CD14-positive monocyte (primary cell): ENCODE results near the gene PSMC1. TPM values are rescaled to one million over a fixed set of nuclear protein-coding genes. Genes with fewer than 3 reads are reported as not detected.

Experiments used
- DNase-seq, 3 donors: peaks; one replicate each; pipeline ENCODE4 v3.0.0-alpha.2; 2011 to 2022
- H2AFZ ChIP-seq: 2 replicates; pipeline ENCODE4 v1.6.0; 2012; ENCODE audit warnings: mild to moderate bottlenecking, low read depth, low read length, inconsistent platforms; ENCODE audit not compliant: insufficient read depth, poor library complexity, severe bottlenecking
- H3K27ac ChIP-seq, 2 donors: 1 replicate in 1 of 2; 2 replicates in 1 of 2; pipeline ENCODE4 v1.5.1; 2012 to 2013; ENCODE audit warnings: low read length in 2 of 2, control low read depth in 1 of 2, inconsistent platforms in 1 of 2, low read depth in 1 of 2, mild to moderate bottlenecking in 1 of 2
- H3K27me3 ChIP-seq, 2 donors: one replicate each; pipeline versions ENCODE4 v1.6.0 to v1.6.1; 2011 to 2013; ENCODE audit warnings: low read length in 2 of 2; ENCODE audit not compliant: control insufficient read depth in 2 of 2, insufficient read depth in 2 of 2
- H3K36me3 ChIP-seq, 2 donors: replicated peaks in 1 of 2; 1 replicate in 1 of 2; 2 replicates in 1 of 2; pipeline versions ENCODE4 v1.5.1 to v1.6.1; 2012 to 2013; ENCODE audit warnings: low read length in 2 of 2, control low read depth in 1 of 2, inconsistent platforms in 1 of 2, mild to moderate bottlenecking in 1 of 2; ENCODE audit not compliant: insufficient read depth in 2 of 2, control insufficient read depth in 1 of 2
- H3K4me1 ChIP-seq, 2 donors: 1 replicate in 1 of 2; 2 replicates in 1 of 2; pipeline versions ENCODE4 v1.5.1 to v1.6.1; 2012 to 2013; ENCODE audit warnings: low read length in 2 of 2, control low read depth in 1 of 2, inconsistent platforms in 1 of 2, mild to moderate bottlenecking in 1 of 2, moderate library complexity in 1 of 2; ENCODE audit not compliant: insufficient read depth in 2 of 2, control insufficient read depth in 1 of 2
- H3K4me2 ChIP-seq: replicated peaks from 2 replicates; pipeline ENCODE3; 2012; ENCODE audit warnings: low read length, moderate library complexity, mild to moderate bottlenecking; ENCODE audit not compliant: poor library complexity, severe bottlenecking; ENCODE audit errors: extremely low read depth
- H3K4me3 ChIP-seq, 3 experiments: fragments of 200-600 bp in 1 of 3; sonication (generic) in 1 of 3; replicated peaks in 1 of 3; 1 replicate in 2 of 3; 2 replicates in 1 of 3; pipeline ENCODE4 v1.5.1; 2011 to 2013; ENCODE audit warnings: low read length in 3 of 3, mild to moderate bottlenecking in 3 of 3, control low read depth in 2 of 3, low read depth in 2 of 3, inconsistent platforms in 1 of 3, moderate library complexity in 1 of 3
- H3K79me2 ChIP-seq: 2 replicates; pipeline ENCODE4 v1.6.0; 2012; ENCODE audit warnings: mild to moderate bottlenecking, control low read depth, inconsistent platforms, low read length, moderate library complexity; ENCODE audit not compliant: insufficient read depth
- H3K9ac ChIP-seq: 2 replicates; pipeline ENCODE4 v1.6.0; 2017; ENCODE audit warnings: low read length, mild to moderate bottlenecking; ENCODE audit not compliant: insufficient read depth, poor library complexity, severe bottlenecking
- H3K9me3 ChIP-seq, 2 donors: replicated peaks in 1 of 2; 1 replicate in 1 of 2; 2 replicates in 1 of 2; pipeline versions ENCODE4 v1.5.1 to v1.6.1; 2012 to 2013; ENCODE audit warnings: low read length in 2 of 2, control low read depth in 1 of 2; ENCODE audit not compliant: control insufficient read depth in 1 of 2, insufficient read depth in 1 of 2
- H4K20me1 ChIP-seq: 2 replicates; pipeline ENCODE4 v1.6.0; 2012; ENCODE audit warnings: mild to moderate bottlenecking, low read length, control low read depth, moderate library complexity; ENCODE audit not compliant: insufficient read depth
- H3K27ac Mint-ChIP-seq, 7 donors: one replicate each; pipeline ENCODE4 v1.8.0; 2020; ENCODE audit warnings: mild to moderate bottlenecking in 7 of 7, mixed read lengths in 7 of 7, moderate library complexity in 6 of 7, inconsistent platforms in 2 of 7
- H3K27me3 Mint-ChIP-seq, 3 donors: one replicate each; pipeline ENCODE4 v1.8.0; 2021 to 2022; ENCODE audit warnings: low read depth in 3 of 3, mild to moderate bottlenecking in 3 of 3, mixed read lengths in 3 of 3, moderate library complexity in 3 of 3, inconsistent platforms in 1 of 3
- H3K36me3 Mint-ChIP-seq, 2 donors: one replicate each; pipeline ENCODE4 v1.8.0; 2020; ENCODE audit warnings: mixed read lengths in 2 of 2, inconsistent platforms in 1 of 2, mild to moderate bottlenecking in 1 of 2
- H3K4me1 Mint-ChIP-seq: one replicate; pipeline ENCODE4 v1.8.0; 2020; ENCODE audit warnings: mild to moderate bottlenecking, mixed read lengths
- H3K4me3 Mint-ChIP-seq, 2 donors: one replicate each; pipeline ENCODE4 v1.8.0; 2020; ENCODE audit warnings: mild to moderate bottlenecking in 2 of 2, mixed read lengths in 2 of 2, moderate library complexity in 1 of 2
- H3K9me3 Mint-ChIP-seq, 7 donors: one replicate each; pipeline ENCODE4 v1.8.0; 2020 to 2022; ENCODE audit warnings: mixed read lengths in 7 of 7, mild to moderate bottlenecking in 6 of 7, moderate library complexity in 6 of 7, inconsistent platforms in 2 of 7
- CTCF ChIP-seq: fragments of 200-600 bp; IDR thresholded peaks from one replicate; pipeline ENCODE4 v1.8.0; 2022; ENCODE audit warnings: antibody characterized with exemption, mild to moderate bottlenecking
- WGBS: methylation state at CpG from one replicate; pipeline ENCODE4 v1.1.5; 2013; ENCODE audit warnings: missing lambda C conversion rate; ENCODE audit not compliant: insufficient coverage; 5-methylcytosine and 5-hydroxymethylcytosine counted together
- intact Hi-C, 2 donors: fragments of 100-400 bp; cut with micrococcal nuclease; formaldehyde crosslinking; loops; one replicate each; pipeline versions ENCODE4 v1.15.0 to v1.15.1; 2023
- polyA plus RNA-seq, 3 donors: library from polyadenylated mRNA; depleted of rRNA in 1 of 3; unstranded in 2 of 3; stranded (reverse) in 1 of 3; fragments of 300-500 nt in 2 of 3; fragments of >200 nt in 1 of 3; fragmentation: Illumina TruSeq in 2 of 3; gene quantifications; 1 replicate in 2 of 3; 2 replicates in 1 of 3; pipeline ENCODE4 v1.2.3, GENCODE V29; 2012 to 2021

PSMC1 gene
- polyA plus RNA-seq, 3 donors = 53.4 to 158 (median 128) TPM

GRCh38 chr14:90321891-90322290 lies 65.5 kb downstream of the PSMC1 start:
- Histone ChIP-seq H3K4me2 (no peak overlapping the region), H3K27ac (no peak overlapping the region), H3K79me2 (peaks cover 76% of the 10 kb centered on the region), H4K20me1 (peaks cover 32% of the 10 kb centered on the region), H3K27me3 (no peaks in the 10 kb centered on the region), H3K4me3 (no peak overlapping the region), H3K9me3 (no peaks in the 10 kb centered on the region), H3K36me3 (peaks cover 0 to 13% of the 10 kb centered on the region in 2 donors), H2AFZ (no peak overlapping the region), H3K9ac (no peak overlapping the region), H3K4me1 (peaks cover 3 to 4% of the 10 kb centered on the region in 2 donors)
- DNase-seq = no peak
- no peak overlapping the region for H3K4me3 Mint-ChIP-seq
- 27% methylated on average over 2 of the region's 4 CpGs for WGBS
- peaks cover 0 to 2% (median 0%) of the 10 kb centered on the region in 3 donors for H3K27me3 Mint-ChIP-seq
- intact Hi-C loops = no loop called here
- H3K36me3 Mint-ChIP-seq = peaks cover 25 to 32% of the 10 kb centered on the region in 2 donors
- H3K4me1 Mint-ChIP-seq = peaks cover 22% of the 10 kb centered on the region
- TF ChIP-seq CTCF = no peak
- H3K27ac Mint-ChIP-seq = peak overlapping the region in 2 of 7 donors; percentile 27 to 45
- peaks cover 0 to 1% (median 0%) of the 10 kb centered on the region in 7 donors for H3K9me3 Mint-ChIP-seq

Other genes with a start within 250 kb of the PSMC1 start
- gene KCNK13, start 194.6 kb upstream of the PSMC1 start, polyA plus RNA-seq = 1 to 10 TPM; 1.6 to 4.2 (median 2.9) TPM
- 1 to 10 TPM; 4.7 to 7.4 (median 6.7) TPM for gene NRDE2, start 75.4 kb downstream of the PSMC1 start, polyA plus RNA-seq
- 100 to 1,000 TPM; 277 to 912 (median 906) TPM for gene CALM1, start 140.5 kb downstream of the PSMC1 start, polyA plus RNA-seq